ENCODE results near the gene MAPK11. TPM values are rescaled to one million over a fixed set of nuclear protein-coding genes. Genes with fewer than 3 reads are reported as not detected.

MAPK11 gene
- total RNA-seq, 1 donor from 2014 or later = 33.2 TPM

GRCh38 chr22:50296658-50297490 lies 26.7 kb upstream of the MAPK11 start:
- intact Hi-C loops (cut with micrococcal nuclease) = no loop called here

GRCh38 chr22:50294319-50294656 lies 24.1 kb upstream of the MAPK11 start:
- intact Hi-C loops (cut with micrococcal nuclease) = no loop called here

- intact Hi-C loops (cut with micrococcal nuclease) = no loop called here
Measured at GRCh38 chr22:50293441-50294318, 23.5 kb upstream of the MAPK11 start.

- intact Hi-C loops (cut with micrococcal nuclease) = no loop called here
Measured at GRCh38 chr22:50292643-50293440, 22.7 kb upstream of the MAPK11 start.

GRCh38 chr22:50289942-50290630 lies 19.9 kb upstream of the MAPK11 start:
- intact Hi-C loops (cut with micrococcal nuclease) = no loop called here

GRCh38 chr22:50289151-50289941 lies 19.2 kb upstream of the MAPK11 start:
- intact Hi-C loops (cut with micrococcal nuclease) = no loop called here

- intact Hi-C loops (cut with micrococcal nuclease) = no loop called here
Measured at GRCh38 chr22:50287731-50288130, 17.6 kb upstream of the MAPK11 start.

GRCh38 chr22:50286701-50287318 lies 16.6 kb upstream of the MAPK11 start:
- intact Hi-C loops (cut with micrococcal nuclease) = no loop called here

- intact Hi-C loops (cut with micrococcal nuclease) = no loop called here
Measured at GRCh38 chr22:50286275-50286674, 16.1 kb upstream of the MAPK11 start.

- intact Hi-C loops (cut with micrococcal nuclease) = no loop called here
Measured at GRCh38 chr22:50285568-50286229, 15.5 kb upstream of the MAPK11 start.

- intact Hi-C loops (cut with micrococcal nuclease) = no loop called here
Measured at GRCh38 chr22:50284479-50284878, 14.3 kb upstream of the MAPK11 start.

- intact Hi-C loops (cut with micrococcal nuclease) = no loop called here
Measured at GRCh38 chr22:50283821-50284220, 13.6 kb upstream of the MAPK11 start.

- intact Hi-C loops (cut with micrococcal nuclease) = no loop called here
Measured at GRCh38 chr22:50282361-50283155, 12.4 kb upstream of the MAPK11 start.

- intact Hi-C loops (cut with micrococcal nuclease) = no loop called here
Measured at GRCh38 chr22:50281957-50282356, 11.8 kb upstream of the MAPK11 start.

- intact Hi-C loops (cut with micrococcal nuclease) = no loop called here
Measured at GRCh38 chr22:50281384-50281760, 11.2 kb upstream of the MAPK11 start.

GRCh38 chr22:50280708-50281383 lies 10.7 kb upstream of the MAPK11 start:
- intact Hi-C loops (cut with micrococcal nuclease) = no loop called here

GRCh38 chr22:50280022-50280707 lies 10.0 kb upstream of the MAPK11 start:
- intact Hi-C loops (cut with micrococcal nuclease) = no loop called here

All from T-helper 1 cell treated with Interleukin-12 subunit alpha and Interleukin-12 subunit beta and Interleukin-4 antibody, amounts not matched to agents 30 ng/mL and 1 ng/mL, for 36 hours (primary cell).